Measurements from ENCODE around the gene SPINK2.

The SPINK2 gene

GRCh38 chr4:56828784-56829535 lies 7.5 kb upstream of the SPINK2 start:
- DNase-seq (ENCODE audit: low read depth): no peak
- TF ChIP-seq CTCF (conservative IDR thresholded peaks at IDR 0.05; ENCODE audit: low read depth, low read length): no peak
- no peak overlapping the region for H3K4me3 ChIP-seq (ENCODE audit: low read length)

GRCh38 chr4:56823933-56824600 lies 2.6 kb upstream of the SPINK2 start:
- no peak overlapping the region for H3K4me3 ChIP-seq (ENCODE audit: low read length)
- DNase-seq (ENCODE audit: low read depth): no peak
- TF ChIP-seq CTCF (conservative IDR thresholded peaks at IDR 0.05; ENCODE audit: low read depth, low read length): no peak

- TF ChIP-seq CTCF (conservative IDR thresholded peaks at IDR 0.05; ENCODE audit: low read depth, low read length): no peak
- DNase-seq (ENCODE audit: low read depth): no peak
- H3K4me3 ChIP-seq (ENCODE audit: low read length): no peak overlapping the region
These were observed 2.7 kb downstream of the SPINK2 start for GRCh38 chr4:56818797-56819196.

GRCh38 chr4:56817840-56818491 lies 3.5 kb downstream of the SPINK2 start:
- TF ChIP-seq CTCF (conservative IDR thresholded peaks at IDR 0.05; ENCODE audit: low read depth, low read length): no peak
- no peak for DNase-seq (ENCODE audit: low read depth)
- no peak overlapping the region for H3K4me3 ChIP-seq (ENCODE audit: low read length)

- no peak for TF ChIP-seq CTCF (conservative IDR thresholded peaks at IDR 0.05; ENCODE audit: low read depth, low read length)
- no peak for DNase-seq (ENCODE audit: low read depth)
- no peak overlapping the region for H3K4me3 ChIP-seq (ENCODE audit: low read length)
These were observed 14.8 kb downstream of the SPINK2 start for GRCh38 chr4:56806666-56807065.

GRCh38 chr4:56804551-56804950 lies 16.9 kb downstream of the SPINK2 start:
- DNase-seq (ENCODE audit: low read depth): no peak
- no peak for TF ChIP-seq CTCF (conservative IDR thresholded peaks at IDR 0.05; ENCODE audit: low read depth, low read length)
- no peak overlapping the region for H3K4me3 ChIP-seq (ENCODE audit: low read length)
